ENCODE data around the gene BHLHE40. TPM values are rescaled to one million over a fixed set of nuclear protein-coding genes. Genes with fewer than 3 reads are reported as not detected.

The BHLHE40 gene
- total and polyA plus RNA-seq, 7 experiments from 2014 or later = 0.82 to 383 (median 4.3) TPM

DNA sequence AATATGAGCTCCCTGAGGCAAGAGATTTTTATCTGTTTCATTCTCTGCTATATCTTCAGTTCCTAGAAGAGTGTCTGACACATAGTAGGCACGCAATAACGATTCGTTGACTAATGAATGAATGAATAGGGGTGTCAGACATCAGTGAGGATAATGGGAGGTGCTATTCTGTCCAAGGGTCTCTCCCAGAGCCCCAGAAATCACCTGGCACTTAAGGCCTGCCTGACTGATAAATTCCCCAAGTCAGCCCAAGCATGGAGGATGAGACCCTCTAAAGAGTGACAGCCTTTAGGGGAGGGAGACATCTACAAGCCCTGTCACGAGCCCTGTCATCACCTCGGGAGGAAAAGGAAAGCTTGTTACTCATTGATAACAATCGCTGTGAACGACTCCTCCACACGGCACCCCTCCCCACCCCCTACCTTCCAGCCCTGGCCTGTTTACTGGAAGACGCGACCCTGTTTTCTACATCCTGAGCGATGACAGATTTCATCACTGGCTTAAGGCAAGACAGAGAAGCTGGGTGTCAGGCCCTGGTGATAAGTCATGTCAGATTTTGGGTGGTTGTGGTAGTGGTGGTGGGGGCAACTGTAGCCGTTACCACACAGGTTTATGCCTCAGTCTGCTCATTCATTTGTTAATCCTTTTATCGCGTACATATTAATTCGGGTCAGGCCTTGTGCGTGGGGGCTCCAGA lies 23.1 kb downstream of the BHLHE40 start:
- Histone ChIP-seq H3K27ac (ENCODE audit: low read depth, low read length) (no peak overlapping the region), H3K36me3 (ENCODE audit: control insufficient read depth in 2 of 3, insufficient read depth in 3 of 3, low read length in 3 of 3) (no peaks in the 10 kb centered on the region), H3K9me3 (ENCODE audit: control insufficient read depth in 2 of 3, low read length in 3 of 3) (no peaks in the 10 kb centered on the region), H3K4me3 (ENCODE audit: low read length) (no peak overlapping the region), H3K4me1 (ENCODE audit: control insufficient read depth in 2 of 2, insufficient read depth in 2 of 2, low read length in 2 of 2) (peaks cover 0 to 20% of the 10 kb centered on the region in 2 donors), H3K27me3 (ENCODE audit: control insufficient read depth in 2 of 2, insufficient read depth in 2 of 2, low read length in 2 of 2) (no peaks in the 10 kb centered on the region)
- peak overlapping the region in 4 of 9 donors; percentile 24 to 86 (median 52) for H3K27ac Mint-ChIP-seq
- DNase-seq (peak in 1 of 9 donors; percentile 54), ATAC-seq (peak; percentile 59)
- H3K36me3 Mint-ChIP-seq = peaks cover 0 to 2% (median 0%) of the 10 kb centered on the region in 5 donors
- ChIA-PET POLR2A (no interaction called here), CTCF (no interaction called here)
- peaks cover 0 to 69% (median 5%) of the 10 kb centered on the region in 7 donors for H3K4me1 Mint-ChIP-seq
- H3K4me3 Mint-ChIP-seq = peak overlapping the region in 1 of 10 donors; percentile 55
- H3K9me3 Mint-ChIP-seq = no peaks in the 10 kb centered on the region
- H3K27me3 Mint-ChIP-seq = peaks cover 0 to 2% (median 0%) of the 10 kb centered on the region in 5 donors
- intact Hi-C loops (cut with micrococcal nuclease) = no loop called here

DNA sequence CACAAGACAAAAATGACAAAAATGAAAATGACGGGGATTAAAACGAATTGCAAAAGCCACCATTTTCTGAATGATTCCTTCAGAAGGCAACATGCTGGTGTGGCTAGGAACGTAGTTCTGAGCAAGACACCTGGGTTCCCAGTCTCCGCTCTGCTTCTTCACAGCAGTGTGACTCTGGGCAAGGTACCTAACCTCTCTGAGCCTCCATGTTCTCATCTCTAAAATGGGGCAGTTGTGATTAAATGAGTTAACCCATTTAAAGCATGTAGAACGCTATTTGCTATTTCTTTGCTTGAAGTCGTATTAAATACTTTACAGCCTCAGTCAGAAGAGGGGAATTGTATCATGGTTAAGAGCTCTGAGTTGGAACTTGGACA lies 23.6 kb downstream of the BHLHE40 start:
- no peaks in the 10 kb centered on the region for H3K9me3 ChIP-seq (ENCODE audit: control insufficient read depth in 2 of 3, low read length in 3 of 3)
- no peak for ATAC-seq
- no peak overlapping the region for H3K27ac ChIP-seq (ENCODE audit: low read depth, low read length)
- ChIA-PET CTCF (no interaction called here), POLR2A (no interaction called here)
- intact Hi-C loops (cut with micrococcal nuclease) = no loop called here
- peaks cover 0 to 75% (median 7%) of the 10 kb centered on the region in 7 donors for H3K4me1 Mint-ChIP-seq
- H3K36me3 ChIP-seq (ENCODE audit: control insufficient read depth in 2 of 3, insufficient read depth in 3 of 3, low read length in 3 of 3) = no peaks in the 10 kb centered on the region
- no peak for DNase-seq
- H3K4me1 ChIP-seq (ENCODE audit: control insufficient read depth in 2 of 2, insufficient read depth in 2 of 2, low read length in 2 of 2) = peaks cover 0 to 24% of the 10 kb centered on the region in 2 donors
- no peaks in the 10 kb centered on the region for H3K9me3 Mint-ChIP-seq
- peak overlapping the region in 1 of 10 donors; percentile 55 for H3K4me3 Mint-ChIP-seq
- peaks cover 0 to 2% (median 0%) of the 10 kb centered on the region in 5 donors for H3K36me3 Mint-ChIP-seq
- H3K27ac Mint-ChIP-seq = peak overlapping the region in 1 of 9 donors; percentile 86
- peaks cover 0 to 7% (median 0%) of the 10 kb centered on the region in 5 donors for H3K27me3 Mint-ChIP-seq
- H3K4me3 ChIP-seq (ENCODE audit: low read length) = no peak overlapping the region
- no peaks in the 10 kb centered on the region for H3K27me3 ChIP-seq (ENCODE audit: control insufficient read depth in 2 of 2, insufficient read depth in 2 of 2, low read length in 2 of 2)

DNA sequence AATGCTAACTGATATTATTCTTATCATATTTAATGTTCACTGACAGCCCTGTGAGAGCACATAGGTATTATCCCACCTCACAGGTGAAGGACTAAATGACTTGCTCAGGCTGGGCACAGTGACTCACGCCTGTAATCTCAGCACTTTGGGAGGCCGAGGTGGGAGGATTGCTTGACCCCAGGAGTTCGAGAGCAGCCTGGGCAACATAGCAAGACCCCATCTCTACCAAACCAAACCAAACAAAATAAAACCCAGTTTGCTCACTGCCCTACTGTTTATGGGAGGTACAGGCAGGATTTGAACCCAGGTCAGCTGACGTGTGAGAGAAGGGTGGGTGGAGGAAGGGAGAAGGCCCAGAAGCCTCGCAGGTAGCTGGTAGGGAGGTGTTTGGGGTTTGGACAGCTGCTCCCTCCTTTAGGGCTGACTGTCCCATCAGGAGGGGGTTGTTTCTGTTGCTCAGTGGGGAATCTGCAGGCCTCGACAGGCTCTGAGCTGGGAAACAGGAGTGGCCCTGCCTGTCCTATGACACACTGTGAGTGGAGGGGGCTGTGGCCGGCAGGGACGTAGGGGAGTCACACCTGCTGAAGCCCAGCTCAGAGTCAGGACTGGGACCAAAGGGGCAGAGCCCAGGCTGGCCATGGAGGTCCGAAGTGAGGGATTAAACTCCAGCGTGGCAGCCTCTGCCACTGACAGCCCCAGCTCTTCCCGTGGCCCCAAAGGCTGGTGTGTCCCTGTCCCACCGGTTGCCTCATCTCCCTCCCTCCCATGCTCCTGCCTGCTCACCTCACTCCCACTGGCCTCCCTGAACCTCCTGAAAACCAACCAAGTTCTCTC lies 25.3 kb downstream of the BHLHE40 start:
- H3K27ac Mint-ChIP-seq = peak overlapping the region in 1 of 9 donors; percentile 69

DNA sequence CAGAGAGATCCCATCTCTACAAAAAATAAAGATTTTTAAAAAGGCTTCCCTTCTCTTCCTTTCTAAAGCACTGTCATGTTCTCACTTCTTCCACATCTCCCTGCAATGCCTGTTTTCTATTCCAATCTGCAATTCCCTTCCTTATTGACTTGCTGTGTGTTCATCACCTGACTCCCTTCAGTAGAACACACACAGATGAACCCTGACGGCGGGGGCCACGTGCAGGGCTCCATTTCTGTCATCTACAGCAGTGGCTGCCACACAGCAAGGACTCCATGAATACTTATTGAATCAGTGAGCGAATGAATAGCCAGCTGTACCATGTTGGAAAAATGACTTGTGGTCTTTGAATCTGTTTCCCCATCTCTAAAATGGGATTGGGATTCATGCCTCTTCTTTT lies 26.1 kb downstream of the BHLHE40 start:
- CTCF ChIA-PET = no interaction called here
- Histone ChIP-seq H3K9me3 (ENCODE audit: control insufficient read depth in 2 of 3, low read length in 3 of 3) (no peaks in the 10 kb centered on the region), H3K4me1 (ENCODE audit: control insufficient read depth in 2 of 2, insufficient read depth in 2 of 2, low read length in 2 of 2) (peaks cover 0 to 27% of the 10 kb centered on the region in 2 donors), H3K27ac (ENCODE audit: low read depth, low read length) (no peak overlapping the region), H3K36me3 (ENCODE audit: control insufficient read depth in 2 of 3, insufficient read depth in 3 of 3, low read length in 3 of 3) (no peaks in the 10 kb centered on the region), H3K27me3 (ENCODE audit: control insufficient read depth in 2 of 2, insufficient read depth in 2 of 2, low read length in 2 of 2) (no peaks in the 10 kb centered on the region), H3K4me3 (ENCODE audit: low read length) (no peak overlapping the region)
- intact Hi-C loops (cut with micrococcal nuclease) = loop anchor here in 1 of 2 donors (5.0 kb wide), 2 partner anchors 182 to 513 kb away; partner anchors contain the start of genes EDEM1 and ITPR1
- Mint-ChIP-seq H3K36me3 (peaks cover 0 to 3% (median 0%) of the 10 kb centered on the region in 5 donors), H3K27me3 (peaks cover 0 to 8% (median 0%) of the 10 kb centered on the region in 5 donors), H3K4me1 (peaks cover 0 to 68% (median 7%) of the 10 kb centered on the region in 7 donors), H3K27ac (peak overlapping the region in 1 of 9 donors; percentile 69), H3K4me3 (no peak overlapping the region), H3K9me3 (no peaks in the 10 kb centered on the region)
- ATAC-seq (no peak), DNase-seq (no peak)
- POLR2A ChIA-PET = no interaction called here

More for the DNA sequence above, 25.3 kb downstream of the BHLHE40 start:
- H3K4me3 ChIP-seq (ENCODE audit: low read length) = no peak overlapping the region
- ChIA-PET CTCF (no interaction called here), POLR2A (no interaction called here)
- no peak overlapping the region for H3K27ac ChIP-seq (ENCODE audit: low read depth, low read length)
- H3K9me3 ChIP-seq (ENCODE audit: control insufficient read depth in 2 of 3, low read length in 3 of 3) = no peaks in the 10 kb centered on the region
- H3K27me3 ChIP-seq (ENCODE audit: control insufficient read depth in 2 of 2, insufficient read depth in 2 of 2, low read length in 2 of 2) = no peaks in the 10 kb centered on the region
- H3K4me1 ChIP-seq (ENCODE audit: control insufficient read depth in 2 of 2, insufficient read depth in 2 of 2, low read length in 2 of 2) = peaks cover 0 to 24% of the 10 kb centered on the region in 2 donors
- Mint-ChIP-seq H3K4me1 (peaks cover 0 to 75% (median 7%) of the 10 kb centered on the region in 7 donors), H3K9me3 (no peaks in the 10 kb centered on the region), H3K36me3 (peaks cover 0 to 3% (median 0%) of the 10 kb centered on the region in 5 donors), H3K4me3 (no peak overlapping the region), H3K27me3 (peaks cover 0 to 8% (median 0%) of the 10 kb centered on the region in 5 donors)
- DNase-seq (no peak), ATAC-seq (no peak)
- no peaks in the 10 kb centered on the region for H3K36me3 ChIP-seq (ENCODE audit: control insufficient read depth in 2 of 3, insufficient read depth in 3 of 3, low read length in 3 of 3)
- intact Hi-C loops (cut with micrococcal nuclease) = loop anchor here in 1 of 2 donors (5.0 kb wide), 2 partner anchors 183 to 512 kb away; partner anchors contain the start of genes EDEM1 and ITPR1

DNA sequence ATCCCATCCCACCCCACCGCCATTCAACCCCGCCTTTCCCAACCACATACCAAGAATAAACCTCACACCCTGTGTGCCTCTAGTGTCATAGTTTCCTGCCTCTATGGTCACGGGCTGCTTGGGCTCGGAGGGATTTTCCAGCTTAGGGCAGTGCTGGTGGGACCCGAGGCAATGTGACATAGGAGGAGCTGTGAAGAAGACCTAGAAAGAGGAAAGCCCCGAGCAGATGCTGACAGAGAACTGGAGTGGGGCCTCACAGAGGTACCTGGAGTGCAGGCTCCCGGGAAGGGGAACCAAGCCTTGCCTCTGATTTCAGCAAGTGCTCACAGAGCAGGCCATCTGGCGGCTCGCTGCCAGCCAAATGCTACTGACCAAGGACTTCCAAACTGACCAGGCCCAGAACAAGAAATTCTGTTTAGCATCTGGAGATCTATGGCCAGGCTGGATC lies 27.5 kb downstream of the BHLHE40 start:
- ChIA-PET CTCF (no interaction called here), POLR2A (no interaction called here)
- intact Hi-C loops (cut with micrococcal nuclease) = loop anchor here in 1 of 2 donors (1.0 to 5.0 kb wide), 6 partner anchors 13 to 514 kb away; partner anchors contain the start of genes EDEM1 and ITPR1
- Mint-ChIP-seq H3K27ac (peak overlapping the region in 5 of 9 donors; percentile 28 to 82 (median 54)), H3K36me3 (peaks cover 0 to 3% (median 0%) of the 10 kb centered on the region in 5 donors), H3K4me1 (peaks cover 0 to 67% (median 7%) of the 10 kb centered on the region in 7 donors), H3K27me3 (peaks cover 0 to 8% (median 0%) of the 10 kb centered on the region in 5 donors), H3K4me3 (peak overlapping the region in 2 of 10 donors; percentile 42 to 55), H3K9me3 (no peaks in the 10 kb centered on the region)
- H3K4me1 ChIP-seq (ENCODE audit: control insufficient read depth in 2 of 2, insufficient read depth in 2 of 2, low read length in 2 of 2) = peaks cover 0 to 39% of the 10 kb centered on the region in 2 donors
- H3K9me3 ChIP-seq (ENCODE audit: control insufficient read depth in 2 of 3, low read length in 3 of 3) = no peaks in the 10 kb centered on the region
- H3K27ac ChIP-seq (ENCODE audit: low read depth, low read length) = no peak overlapping the region
- H3K4me3 ChIP-seq (ENCODE audit: low read length) = no peak overlapping the region
- DNase-seq (peak in 2 of 9 donors; percentile 22 to 82), ATAC-seq (peak; percentile 83)
- no peaks in the 10 kb centered on the region for H3K27me3 ChIP-seq (ENCODE audit: control insufficient read depth in 2 of 2, insufficient read depth in 2 of 2, low read length in 2 of 2)
- H3K36me3 ChIP-seq (ENCODE audit: control insufficient read depth in 2 of 3, insufficient read depth in 3 of 3, low read length in 3 of 3) = no peaks in the 10 kb centered on the region

DNA sequence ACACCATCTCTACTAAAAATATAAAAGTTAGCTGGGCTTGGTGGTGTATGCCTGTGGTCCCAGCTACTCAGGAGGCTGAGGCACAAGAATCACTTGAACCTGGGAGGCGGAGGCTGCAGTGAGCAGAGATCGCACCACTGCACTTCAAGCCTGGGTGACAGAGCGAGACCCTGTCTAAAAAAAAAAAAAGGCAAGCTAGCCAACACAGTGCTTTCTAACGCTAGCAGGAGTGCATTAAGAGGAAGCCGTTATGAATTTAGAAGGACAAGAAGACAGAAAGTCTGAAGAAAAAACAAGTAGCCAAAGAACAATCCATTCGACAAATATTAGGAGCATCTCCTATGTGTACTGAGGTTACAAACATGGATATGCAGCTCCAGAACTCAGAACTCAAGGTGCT lies 28.6 kb downstream of the BHLHE40 start:
- Histone ChIP-seq H3K27me3 (ENCODE audit: control insufficient read depth in 2 of 2, insufficient read depth in 2 of 2, low read length in 2 of 2) (no peaks in the 10 kb centered on the region), H3K4me1 (ENCODE audit: control insufficient read depth in 2 of 2, insufficient read depth in 2 of 2, low read length in 2 of 2) (peaks cover 0 to 42% of the 10 kb centered on the region in 2 donors), H3K4me3 (ENCODE audit: low read length) (no peak overlapping the region), H3K27ac (ENCODE audit: low read depth, low read length) (no peak overlapping the region), H3K36me3 (ENCODE audit: control insufficient read depth in 2 of 3, insufficient read depth in 3 of 3, low read length in 3 of 3) (no peaks in the 10 kb centered on the region), H3K9me3 (ENCODE audit: control insufficient read depth in 2 of 3, low read length in 3 of 3) (no peaks in the 10 kb centered on the region)
- Mint-ChIP-seq H3K36me3 (peaks cover 0 to 8% (median 0%) of the 10 kb centered on the region in 5 donors), H3K27me3 (peaks cover 0 to 8% (median 0%) of the 10 kb centered on the region in 5 donors), H3K4me3 (peak overlapping the region in 1 of 10 donors; percentile 23), H3K4me1 (peaks cover 7 to 65% (median 15%) of the 10 kb centered on the region in 7 donors), H3K9me3 (peaks cover 0 to 2% (median 0%) of the 10 kb centered on the region in 11 donors), H3K27ac (peak overlapping the region in 1 of 9 donors; percentile 82)
- ChIA-PET POLR2A (no interaction called here), CTCF (interaction anchor here (0.6 kb wide), 1 partner anchor 297 kb away, joined by 3 read pairs; no protein-coding TSS in a partner anchor)
- intact Hi-C loops (cut with micrococcal nuclease) = loop anchor here in 1 of 2 donors (1.0 to 5.0 kb wide), 4 partner anchors 8 to 516 kb away; partner anchors contain the start of genes EDEM1 and ITPR1
- ATAC-seq = no peak
- DNase-seq = no peak
